ENCODE results near the gene FOXN3. TPM values are rescaled to one million over a fixed set of nuclear protein-coding genes. Genes with fewer than 3 reads are reported as not detected.

Gene FOXN3
- total RNA-seq, 4 donors from 2014 or later = 99.6 to 172 (median 103) TPM

DNA sequence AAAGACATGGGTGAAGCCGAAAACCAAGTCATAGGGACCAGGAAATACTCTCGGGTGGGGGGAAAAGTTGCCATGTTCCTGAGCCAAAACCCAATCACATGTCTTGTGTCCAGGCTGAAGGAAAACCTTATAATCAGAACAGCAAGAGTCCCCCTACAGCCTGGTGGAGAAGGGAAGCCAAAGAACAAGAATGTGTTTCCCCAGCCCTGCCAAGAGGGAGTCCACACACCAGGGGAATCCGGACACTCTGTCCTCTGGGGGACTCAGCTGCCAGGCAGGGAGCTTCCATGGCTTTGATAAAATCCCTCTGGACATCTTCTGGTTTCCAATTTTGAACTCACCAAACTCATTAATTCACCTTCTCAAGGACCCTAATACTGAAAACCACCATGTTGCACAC is 273.0 kb downstream of the FOXN3 start:
- Histone ChIP-seq H3K27me3 (no peaks in the 10 kb centered on the region), H3K9me3 (no peaks in the 10 kb centered on the region), H3K4me3 (no peak overlapping the region), H3K27ac (no peak overlapping the region), H3K36me3 (no peaks in the 10 kb centered on the region), H3K4me1 (peaks cover 0 to 3% of the 10 kb centered on the region in 2 donors)
- in situ Hi-C loops (cut with MboI; ENCODE audit: low sequenced_read_pairs in 4 of 4) (no loop called here), intact Hi-C loops (cut with DNase I; ENCODE audit: low total_unique reads) (no loop called here)
- TF ChIP-seq, protein P1, sequence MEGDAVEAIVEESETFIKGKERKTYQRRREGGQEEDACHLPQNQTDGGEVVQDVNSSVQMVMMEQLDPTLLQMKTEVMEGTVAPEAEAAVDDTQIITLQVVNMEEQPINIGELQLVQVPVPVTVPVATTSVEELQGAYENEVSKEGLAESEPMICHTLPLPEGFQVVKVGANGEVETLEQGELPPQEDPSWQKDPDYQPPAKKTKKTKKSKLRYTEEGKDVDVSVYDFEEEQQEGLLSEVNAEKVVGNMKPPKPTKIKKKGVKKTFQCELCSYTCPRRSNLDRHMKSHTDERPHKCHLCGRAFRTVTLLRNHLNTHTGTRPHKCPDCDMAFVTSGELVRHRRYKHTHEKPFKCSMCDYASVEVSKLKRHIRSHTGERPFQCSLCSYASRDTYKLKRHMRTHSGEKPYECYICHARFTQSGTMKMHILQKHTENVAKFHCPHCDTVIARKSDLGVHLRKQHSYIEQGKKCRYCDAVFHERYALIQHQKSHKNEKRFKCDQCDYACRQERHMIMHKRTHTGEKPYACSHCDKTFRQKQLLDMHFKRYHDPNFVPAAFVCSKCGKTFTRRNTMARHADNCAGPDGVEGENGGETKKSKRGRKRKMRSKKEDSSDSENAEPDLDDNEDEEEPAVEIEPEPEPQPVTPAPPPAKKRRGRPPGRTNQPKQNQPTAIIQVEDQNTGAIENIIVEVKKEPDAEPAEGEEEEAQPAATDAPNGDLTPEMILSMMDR (IDR thresholded peaks at IDR 0.05 in 4 of 5, conservative IDR thresholded peaks at IDR 0.05 in 1 of 5) = no peak
- TF ChIP-seq POLR2A (IDR thresholded peaks at IDR 0.05) = no peak
- ATAC-seq (no peak), DNase-seq (no peak)

DNA sequence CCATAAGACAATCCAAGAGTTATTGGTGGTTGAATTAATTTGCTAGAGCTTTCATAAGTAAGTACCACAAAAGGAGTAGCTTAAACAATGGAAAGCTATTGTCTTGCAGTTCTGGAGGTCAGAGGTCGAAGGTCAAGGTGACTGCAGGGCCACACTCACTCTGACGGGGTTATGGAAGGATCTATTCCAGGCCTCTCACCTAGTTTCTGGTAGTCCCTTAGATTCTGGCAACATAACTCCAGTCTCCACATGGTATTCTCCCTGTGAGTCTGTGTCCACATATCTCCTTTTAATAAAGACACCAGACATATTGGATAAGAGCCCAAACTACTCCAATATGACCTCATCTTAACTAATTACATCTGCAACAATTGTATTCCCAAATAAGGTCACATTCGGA is 273.4 kb downstream of the FOXN3 start:
- no peak overlapping the region for H3K27ac ChIP-seq
- DNase-seq = no peak
- H3K27me3 ChIP-seq = no peaks in the 10 kb centered on the region
- ATAC-seq = no peak
- no peak overlapping the region for H3K4me3 ChIP-seq
- intact Hi-C loops (cut with DNase I; ENCODE audit: low total_unique reads) (no loop called here), in situ Hi-C loops (cut with MboI; ENCODE audit: low sequenced_read_pairs in 4 of 4) (no loop called here)
- no peak for TF ChIP-seq POLR2A (IDR thresholded peaks at IDR 0.05)
- TF ChIP-seq, protein P1 (IDR thresholded peaks at IDR 0.05 in 4 of 5, conservative IDR thresholded peaks at IDR 0.05 in 1 of 5) = no peak
- H3K4me1 ChIP-seq = peaks cover 0 to 3% of the 10 kb centered on the region in 2 donors
- no peaks in the 10 kb centered on the region for H3K9me3 ChIP-seq
- H3K36me3 ChIP-seq = no peaks in the 10 kb centered on the region

DNA sequence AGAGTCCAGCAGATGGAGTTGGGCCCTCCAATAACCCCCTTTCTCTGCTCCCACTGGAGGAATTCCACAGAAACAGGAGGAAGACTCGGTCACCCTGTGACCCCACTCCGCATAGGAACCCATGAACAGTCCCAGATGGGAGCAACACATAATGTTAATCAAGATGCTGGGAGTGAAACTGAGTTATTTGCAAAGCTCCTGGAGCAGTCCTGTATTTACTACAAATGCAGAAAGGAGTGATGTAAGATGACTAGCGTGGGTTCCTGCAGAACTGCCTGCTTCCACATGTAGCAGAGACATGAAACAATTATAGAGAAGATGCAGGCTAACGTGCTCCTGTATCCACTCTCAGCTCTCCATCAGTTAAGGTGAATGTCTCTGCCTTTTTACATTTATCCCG is 274.7 kb downstream of the FOXN3 start:
- ATAC-seq (no peak), DNase-seq (no peak)
- no peaks in the 10 kb centered on the region for H3K9me3 ChIP-seq
- H3K27ac ChIP-seq = no peak overlapping the region
- intact Hi-C loops (cut with DNase I; ENCODE audit: low total_unique reads) (no loop called here), in situ Hi-C loops (cut with MboI; ENCODE audit: low sequenced_read_pairs in 4 of 4) (no loop called here)
- TF ChIP-seq, protein P1 (IDR thresholded peaks at IDR 0.05 in 4 of 5, conservative IDR thresholded peaks at IDR 0.05 in 1 of 5) = no peak
- TF ChIP-seq POLR2A (IDR thresholded peaks at IDR 0.05) = no peak
- H3K4me1 ChIP-seq = peaks cover 0 to 3% of the 10 kb centered on the region in 2 donors
- no peak overlapping the region for H3K4me3 ChIP-seq
- H3K27me3 ChIP-seq = no peaks in the 10 kb centered on the region
- H3K36me3 ChIP-seq = no peaks in the 10 kb centered on the region

DNA sequence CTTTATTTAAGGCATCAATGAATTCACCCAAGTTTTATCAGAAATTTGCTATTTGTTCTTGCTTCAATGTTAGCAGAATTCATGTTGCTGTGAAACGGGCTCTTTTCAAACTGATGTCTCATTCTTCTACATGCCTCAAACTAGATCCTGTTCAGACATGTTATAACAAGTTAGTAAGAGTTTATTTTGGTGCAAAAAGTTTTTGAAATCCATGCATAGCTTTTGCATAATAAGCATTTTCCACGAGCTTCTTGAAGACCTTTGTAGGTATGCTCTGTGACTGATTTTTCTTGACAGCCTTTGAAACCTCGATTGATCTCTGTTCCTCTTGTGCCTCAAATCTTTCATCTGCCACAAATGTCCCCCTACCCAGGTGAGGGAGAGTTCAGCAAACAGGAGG is 275.2 kb downstream of the FOXN3 start:
- Histone ChIP-seq H3K27ac (no peak overlapping the region), H3K4me1 (peaks cover 0 to 3% of the 10 kb centered on the region in 2 donors), H3K9me3 (no peaks in the 10 kb centered on the region), H3K27me3 (no peaks in the 10 kb centered on the region), H3K36me3 (no peaks in the 10 kb centered on the region), H3K4me3 (no peak overlapping the region)
- TF ChIP-seq POLR2A (IDR thresholded peaks at IDR 0.05) = no peak
- TF ChIP-seq, protein P1 (IDR thresholded peaks at IDR 0.05 in 4 of 5, conservative IDR thresholded peaks at IDR 0.05 in 1 of 5) = no peak
- ATAC-seq (no peak), DNase-seq (no peak)
- in situ Hi-C loops (cut with MboI; ENCODE audit: low sequenced_read_pairs in 4 of 4) = no loop called here
- intact Hi-C loops (cut with DNase I; ENCODE audit: low total_unique reads) = no loop called here

DNA sequence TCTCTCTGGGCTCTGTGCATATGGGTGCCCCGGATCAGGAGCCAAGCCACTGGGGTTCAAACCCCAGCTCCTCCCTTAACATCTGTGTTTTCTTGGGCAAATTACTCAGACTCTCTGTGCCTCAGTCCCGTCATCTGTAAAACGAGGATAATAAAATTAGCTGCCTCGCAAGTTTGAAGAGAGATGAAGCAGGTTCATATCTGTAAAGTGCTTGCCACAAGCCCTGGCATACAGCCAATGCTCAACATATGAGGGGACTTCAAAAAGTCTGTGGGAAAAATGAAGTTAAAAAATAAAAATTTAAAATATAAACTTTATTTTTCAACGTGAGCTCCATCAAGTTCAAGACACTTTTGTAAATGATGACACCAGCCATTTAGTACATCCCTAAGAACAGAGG is 276.7 kb downstream of the FOXN3 start:
- H3K27ac ChIP-seq = no peak overlapping the region
- peaks cover 0 to 3% of the 10 kb centered on the region in 2 donors for H3K4me1 ChIP-seq
- H3K9me3 ChIP-seq = no peaks in the 10 kb centered on the region
- no peak overlapping the region for H3K4me3 ChIP-seq
- no peaks in the 10 kb centered on the region for H3K36me3 ChIP-seq
- H3K27me3 ChIP-seq = no peaks in the 10 kb centered on the region
- in situ Hi-C loops (cut with MboI; ENCODE audit: low sequenced_read_pairs in 4 of 4) = no loop called here
- ATAC-seq (no peak), DNase-seq (no peak)
- intact Hi-C loops (cut with DNase I; ENCODE audit: low total_unique reads) = no loop called here
- no peak for TF ChIP-seq POLR2A (IDR thresholded peaks at IDR 0.05)
- TF ChIP-seq, protein P1 (IDR thresholded peaks at IDR 0.05 in 4 of 5, conservative IDR thresholded peaks at IDR 0.05 in 1 of 5) = no peak

Data from gastrocnemius medialis (tissue), 4 donors.